A549 (cell line): Measurements from ENCODE around the gene RASD2.

ENCODE experiments used
- BHLHE40 ChIP-seq: IDR thresholded peaks from 2 replicates; pipeline ENCODE4 v1.6.1; 2012; ENCODE audit warnings: low read depth, low read length, inconsistent platforms
- CEBPB ChIP-seq, 2 experiments: fragments of >200 bp in 1 of 2; sonication (Bioruptor Twin) in 1 of 2; formaldehyde crosslinking in 1 of 2; IDR thresholded peaks; 2 replicates each; pipeline ENCODE4 v1.6.1; 2012 to 2016
- CHD2 ChIP-seq: fragments of 150-350 bp; IDR thresholded peaks from 2 replicates; pipeline ENCODE4 v1.6.1; 2014; ENCODE audit warnings: low read length; ENCODE audit not compliant: partially characterized antibody
- EP300 ChIP-seq, 2 experiments: fragments of >200 bp; sonication (Bioruptor Twin); formaldehyde crosslinking; IDR thresholded peaks; 2 replicates in 1 of 2; 3 replicates in 1 of 2; pipeline ENCODE4 v1.6.1; 2016 to 2017
- JUN ChIP-seq, 2 experiments: fragments of >200 bp; sonication (Bioruptor Twin); formaldehyde crosslinking; IDR thresholded peaks; 2 replicates in 1 of 2; 3 replicates in 1 of 2; pipeline ENCODE4 v1.6.1; 2016 to 2017
- JUNB ChIP-seq: fragments of >200 bp; sonication (Bioruptor Twin); formaldehyde crosslinking; IDR thresholded peaks from 2 replicates; pipeline ENCODE4 v1.6.1; 2016
- POLR2A ChIP-seq: IDR thresholded peaks from 2 replicates; pipeline ENCODE4 v1.6.1; 2012; ENCODE audit warnings: mild to moderate bottlenecking, low read length
- RAD21 ChIP-seq, 2 experiments: fragments of >200 bp in 1 of 2; sonication (Bioruptor Twin) in 1 of 2; formaldehyde crosslinking in 1 of 2; IDR thresholded peaks in 1 of 2; conservative IDR thresholded peaks in 1 of 2; 2 replicates in 1 of 2; 3 replicates in 1 of 2; pipeline ENCODE4 v1.6.1; 2012 to 2018; ENCODE audit warnings: inconsistent platforms in 1 of 2
- SMC3 ChIP-seq: fragments of >200 bp; sonication (Bioruptor Twin); formaldehyde crosslinking; IDR thresholded peaks from 3 replicates; pipeline ENCODE4 v1.6.1; 2018; ENCODE audit warnings: inconsistent platforms
- ZC3H11A ChIP-seq: fragments of 450-650 bp; IDR thresholded peaks from 2 replicates; pipeline ENCODE4 v1.6.1; 2014; ENCODE audit warnings: antibody characterized with exemption, mild to moderate bottlenecking
- TF ChIP-seq, protein P1 (sequence below): fragments of >200 bp; sonication (Bioruptor Twin); formaldehyde crosslinking; IDR thresholded peaks from 3 replicates; pipeline ENCODE4 v1.5.1; 2016
- TF ChIP-seq, protein P2 (sequence below): IDR thresholded peaks from 2 replicates; pipeline ENCODE4 v1.6.1; 2012
- TF ChIP-seq, protein P3 (sequence below): fragments of 200-600 bp; sonication (generic); IDR thresholded peaks from 2 replicates; pipeline ENCODE4 v1.6.1; 2016; ENCODE audit warnings: antibody characterized with exemption, mild to moderate bottlenecking, moderate library complexity
- TF ChIP-seq, protein P4 (sequence below): fragments of 450-650 bp; IDR thresholded peaks from 2 replicates; pipeline ENCODE4 v1.6.1; 2014; ENCODE audit warnings: antibody characterized with exemption

DNA sequence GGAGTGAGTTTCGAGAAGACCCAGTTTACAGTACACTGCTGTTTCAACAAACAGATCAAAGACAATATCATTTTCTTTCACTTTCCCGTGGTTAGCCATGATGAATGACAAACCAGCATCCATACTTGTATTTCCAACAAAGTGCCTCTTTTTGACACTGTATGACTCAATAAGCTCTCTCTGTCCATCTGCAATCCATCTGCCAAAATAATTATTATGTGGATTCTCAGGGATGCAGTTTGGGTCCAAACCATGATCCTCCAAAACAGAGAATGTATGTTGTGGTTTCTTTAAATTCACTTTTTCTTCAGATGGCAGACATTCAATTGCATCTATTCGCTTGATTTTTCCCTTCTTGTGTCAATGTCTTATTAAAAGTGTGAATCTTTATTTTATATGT is 37.8 kb upstream of the RASD2 start:
- TF ChIP-seq, protein P1, sequence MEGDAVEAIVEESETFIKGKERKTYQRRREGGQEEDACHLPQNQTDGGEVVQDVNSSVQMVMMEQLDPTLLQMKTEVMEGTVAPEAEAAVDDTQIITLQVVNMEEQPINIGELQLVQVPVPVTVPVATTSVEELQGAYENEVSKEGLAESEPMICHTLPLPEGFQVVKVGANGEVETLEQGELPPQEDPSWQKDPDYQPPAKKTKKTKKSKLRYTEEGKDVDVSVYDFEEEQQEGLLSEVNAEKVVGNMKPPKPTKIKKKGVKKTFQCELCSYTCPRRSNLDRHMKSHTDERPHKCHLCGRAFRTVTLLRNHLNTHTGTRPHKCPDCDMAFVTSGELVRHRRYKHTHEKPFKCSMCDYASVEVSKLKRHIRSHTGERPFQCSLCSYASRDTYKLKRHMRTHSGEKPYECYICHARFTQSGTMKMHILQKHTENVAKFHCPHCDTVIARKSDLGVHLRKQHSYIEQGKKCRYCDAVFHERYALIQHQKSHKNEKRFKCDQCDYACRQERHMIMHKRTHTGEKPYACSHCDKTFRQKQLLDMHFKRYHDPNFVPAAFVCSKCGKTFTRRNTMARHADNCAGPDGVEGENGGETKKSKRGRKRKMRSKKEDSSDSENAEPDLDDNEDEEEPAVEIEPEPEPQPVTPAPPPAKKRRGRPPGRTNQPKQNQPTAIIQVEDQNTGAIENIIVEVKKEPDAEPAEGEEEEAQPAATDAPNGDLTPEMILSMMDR: no peak
- TF ChIP-seq POLR2A (no peak), RAD21 (conservative IDR thresholded peaks at IDR 0.05 in 1 of 2, IDR thresholded peaks at IDR 0.05 in 1 of 2) (no peak), EP300 (IDR thresholded peaks at IDR 0.05) (no peak), JUN (IDR thresholded peaks at IDR 0.05) (no peak), CHD2 (no peak), JUNB (no peak), SMC3 (no peak), BHLHE40 (no peak), ZC3H11A (no peak), CEBPB (IDR thresholded peaks at IDR 0.05) (no peak)
- TF ChIP-seq, protein P2, sequence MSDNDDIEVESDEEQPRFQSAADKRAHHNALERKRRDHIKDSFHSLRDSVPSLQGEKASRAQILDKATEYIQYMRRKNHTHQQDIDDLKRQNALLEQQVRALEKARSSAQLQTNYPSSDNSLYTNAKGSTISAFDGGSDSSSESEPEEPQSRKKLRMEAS: no peak
- TF ChIP-seq, protein P3, sequence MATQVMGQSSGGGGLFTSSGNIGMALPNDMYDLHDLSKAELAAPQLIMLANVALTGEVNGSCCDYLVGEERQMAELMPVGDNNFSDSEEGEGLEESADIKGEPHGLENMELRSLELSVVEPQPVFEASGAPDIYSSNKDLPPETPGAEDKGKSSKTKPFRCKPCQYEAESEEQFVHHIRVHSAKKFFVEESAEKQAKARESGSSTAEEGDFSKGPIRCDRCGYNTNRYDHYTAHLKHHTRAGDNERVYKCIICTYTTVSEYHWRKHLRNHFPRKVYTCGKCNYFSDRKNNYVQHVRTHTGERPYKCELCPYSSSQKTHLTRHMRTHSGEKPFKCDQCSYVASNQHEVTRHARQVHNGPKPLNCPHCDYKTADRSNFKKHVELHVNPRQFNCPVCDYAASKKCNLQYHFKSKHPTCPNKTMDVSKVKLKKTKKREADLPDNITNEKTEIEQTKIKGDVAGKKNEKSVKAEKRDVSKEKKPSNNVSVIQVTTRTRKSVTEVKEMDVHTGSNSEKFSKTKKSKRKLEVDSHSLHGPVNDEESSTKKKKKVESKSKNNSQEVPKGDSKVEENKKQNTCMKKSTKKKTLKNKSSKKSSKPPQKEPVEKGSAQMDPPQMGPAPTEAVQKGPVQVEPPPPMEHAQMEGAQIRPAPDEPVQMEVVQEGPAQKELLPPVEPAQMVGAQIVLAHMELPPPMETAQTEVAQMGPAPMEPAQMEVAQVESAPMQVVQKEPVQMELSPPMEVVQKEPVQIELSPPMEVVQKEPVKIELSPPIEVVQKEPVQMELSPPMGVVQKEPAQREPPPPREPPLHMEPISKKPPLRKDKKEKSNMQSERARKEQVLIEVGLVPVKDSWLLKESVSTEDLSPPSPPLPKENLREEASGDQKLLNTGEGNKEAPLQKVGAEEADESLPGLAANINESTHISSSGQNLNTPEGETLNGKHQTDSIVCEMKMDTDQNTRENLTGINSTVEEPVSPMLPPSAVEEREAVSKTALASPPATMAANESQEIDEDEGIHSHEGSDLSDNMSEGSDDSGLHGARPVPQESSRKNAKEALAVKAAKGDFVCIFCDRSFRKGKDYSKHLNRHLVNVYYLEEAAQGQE: no peak
- TF ChIP-seq, protein P4, sequence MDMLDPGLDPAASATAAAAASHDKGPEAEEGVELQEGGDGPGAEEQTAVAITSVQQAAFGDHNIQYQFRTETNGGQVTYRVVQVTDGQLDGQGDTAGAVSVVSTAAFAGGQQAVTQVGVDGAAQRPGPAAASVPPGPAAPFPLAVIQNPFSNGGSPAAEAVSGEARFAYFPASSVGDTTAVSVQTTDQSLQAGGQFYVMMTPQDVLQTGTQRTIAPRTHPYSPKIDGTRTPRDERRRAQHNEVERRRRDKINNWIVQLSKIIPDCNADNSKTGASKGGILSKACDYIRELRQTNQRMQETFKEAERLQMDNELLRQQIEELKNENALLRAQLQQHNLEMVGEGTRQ: no peak
